Osteoblast (primary cell): ENCODE measurements around the gene SZT2. TPM values are rescaled to one million over a fixed set of nuclear protein-coding genes. Genes with fewer than 3 reads are reported as not detected.

ENCODE experiments used
- DNase-seq: peaks from one replicate; pipeline ENCODE4 v3.0.0; 2011; ENCODE audit warnings: low spot score, mixed read lengths; ENCODE audit not compliant: insufficient read length; ENCODE audit errors: missing footprints
- H2AFZ ChIP-seq: 2 replicates; pipeline ENCODE4 v1.6.0; 2011; ENCODE audit warnings: mild to moderate bottlenecking, low read length
- H3K27ac ChIP-seq: 2 replicates; pipeline ENCODE4 v1.5.1; 2011; ENCODE audit warnings: mild to moderate bottlenecking, low read depth, low read length, moderate library complexity
- H3K27me3 ChIP-seq: 2 replicates; pipeline ENCODE4 v1.6.0; 2012; ENCODE audit warnings: mild to moderate bottlenecking, control low read depth, inconsistent platforms, low read length, moderate library complexity; ENCODE audit not compliant: insufficient read depth
- H3K36me3 ChIP-seq: 2 replicates; pipeline ENCODE4 v1.5.1; 2011; ENCODE audit warnings: mild to moderate bottlenecking, low read length, control low read depth, moderate library complexity; ENCODE audit not compliant: insufficient read depth
- H3K4me1 ChIP-seq: 2 replicates; pipeline ENCODE4 v1.5.1; 2011; ENCODE audit warnings: mild to moderate bottlenecking, low read length, control low read depth, moderate library complexity; ENCODE audit not compliant: insufficient read depth
- H3K4me2 ChIP-seq: 2 replicates; pipeline ENCODE4 v1.6.0; 2011; ENCODE audit warnings: mild to moderate bottlenecking, low read length; ENCODE audit not compliant: insufficient read depth
- H3K4me3 ChIP-seq: fragments of 200-600 bp; sonication (generic); 3 replicates; pipeline ENCODE4 v1.5.1; 2012; ENCODE audit warnings: mild to moderate bottlenecking, low read length, inconsistent platforms; ENCODE audit not compliant: insufficient read depth
- H3K79me2 ChIP-seq: 2 replicates; pipeline ENCODE4 v1.6.0; 2012; ENCODE audit warnings: mild to moderate bottlenecking, low read length, control low read depth, inconsistent platforms; ENCODE audit not compliant: insufficient read depth
- H3K9me3 ChIP-seq: 2 replicates; pipeline ENCODE4 v1.5.1; 2011; ENCODE audit warnings: low read depth, low read length, control low read depth
- H4K20me1 ChIP-seq: 2 replicates; pipeline ENCODE4 v1.6.0; 2012; ENCODE audit warnings: mild to moderate bottlenecking, low read length, control low read depth; ENCODE audit not compliant: insufficient read depth
- total RNA-seq: library from RNA; depleted of rRNA; stranded (reverse); fragments of >200 nt; gene quantifications from 2 replicates; pipeline ENCODE4 v1.2.3, GENCODE V29; 2012
- TF ChIP-seq, protein P1 (sequence below): IDR thresholded peaks from 2 replicates; pipeline ENCODE4 v1.5.1; 2011; ENCODE audit warnings: mild to moderate bottlenecking, low read depth, low read length, moderate library complexity; ENCODE audit errors: extremely low read depth

Gene SZT2
- total RNA-seq, 1 donor, result 42.0 TPM

DNA sequence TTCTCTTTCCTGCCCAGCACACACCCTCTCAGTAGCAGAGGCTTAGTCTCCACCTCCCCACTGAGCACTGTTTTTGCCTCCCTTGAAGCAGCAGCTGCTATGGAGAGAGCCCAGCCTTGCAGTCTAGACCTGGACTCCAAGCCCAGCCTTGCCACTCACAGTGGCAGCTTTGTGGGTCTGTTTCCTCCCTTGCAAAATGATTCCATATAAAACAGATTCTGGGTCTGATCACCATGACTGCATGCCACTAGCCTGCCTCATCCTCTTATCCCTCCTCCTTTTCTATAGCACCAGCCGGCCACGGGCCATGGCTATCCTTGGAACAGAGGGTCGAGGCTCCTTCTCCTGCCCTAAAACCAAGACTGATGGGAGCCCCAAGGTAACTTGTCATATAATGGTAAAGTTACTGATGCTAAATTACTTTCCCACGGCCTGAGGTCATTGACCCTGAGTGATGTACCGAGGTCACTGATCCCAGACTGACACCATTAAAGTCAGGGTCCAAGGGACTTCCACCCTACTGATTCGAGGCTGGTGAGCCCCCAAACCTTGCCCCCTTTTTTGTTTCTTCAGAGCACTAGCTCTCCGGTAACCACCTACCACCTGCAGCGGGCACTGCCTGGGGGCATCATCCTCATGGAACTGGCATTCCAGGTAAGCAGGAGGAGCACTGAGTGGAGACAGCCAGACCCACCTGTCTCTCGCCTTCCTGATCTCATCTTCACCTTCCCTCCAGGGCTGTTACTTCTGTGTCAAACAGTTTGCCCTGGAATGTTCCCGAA lies 56.1 kb downstream of the SZT2 start:
- no peaks in the 10 kb centered on the region for H3K4me1 ChIP-seq
- no peaks in the 10 kb centered on the region for H4K20me1 ChIP-seq
- H2AFZ ChIP-seq, result no peak overlapping the region
- TF ChIP-seq, protein P1, sequence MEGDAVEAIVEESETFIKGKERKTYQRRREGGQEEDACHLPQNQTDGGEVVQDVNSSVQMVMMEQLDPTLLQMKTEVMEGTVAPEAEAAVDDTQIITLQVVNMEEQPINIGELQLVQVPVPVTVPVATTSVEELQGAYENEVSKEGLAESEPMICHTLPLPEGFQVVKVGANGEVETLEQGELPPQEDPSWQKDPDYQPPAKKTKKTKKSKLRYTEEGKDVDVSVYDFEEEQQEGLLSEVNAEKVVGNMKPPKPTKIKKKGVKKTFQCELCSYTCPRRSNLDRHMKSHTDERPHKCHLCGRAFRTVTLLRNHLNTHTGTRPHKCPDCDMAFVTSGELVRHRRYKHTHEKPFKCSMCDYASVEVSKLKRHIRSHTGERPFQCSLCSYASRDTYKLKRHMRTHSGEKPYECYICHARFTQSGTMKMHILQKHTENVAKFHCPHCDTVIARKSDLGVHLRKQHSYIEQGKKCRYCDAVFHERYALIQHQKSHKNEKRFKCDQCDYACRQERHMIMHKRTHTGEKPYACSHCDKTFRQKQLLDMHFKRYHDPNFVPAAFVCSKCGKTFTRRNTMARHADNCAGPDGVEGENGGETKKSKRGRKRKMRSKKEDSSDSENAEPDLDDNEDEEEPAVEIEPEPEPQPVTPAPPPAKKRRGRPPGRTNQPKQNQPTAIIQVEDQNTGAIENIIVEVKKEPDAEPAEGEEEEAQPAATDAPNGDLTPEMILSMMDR, result no peak
- no peak overlapping the region for H3K4me2 ChIP-seq
- H3K79me2 ChIP-seq, result no peaks in the 10 kb centered on the region
- no peaks in the 10 kb centered on the region for H3K9me3 ChIP-seq
- H3K36me3 ChIP-seq, result peaks cover 87% of the 10 kb centered on the region
- no peak overlapping the region for H3K4me3 ChIP-seq
- DNase-seq, result peak; percentile 81
- no peaks in the 10 kb centered on the region for H3K27me3 ChIP-seq
- peak overlapping the region; percentile 16 for H3K27ac ChIP-seq

DNA sequence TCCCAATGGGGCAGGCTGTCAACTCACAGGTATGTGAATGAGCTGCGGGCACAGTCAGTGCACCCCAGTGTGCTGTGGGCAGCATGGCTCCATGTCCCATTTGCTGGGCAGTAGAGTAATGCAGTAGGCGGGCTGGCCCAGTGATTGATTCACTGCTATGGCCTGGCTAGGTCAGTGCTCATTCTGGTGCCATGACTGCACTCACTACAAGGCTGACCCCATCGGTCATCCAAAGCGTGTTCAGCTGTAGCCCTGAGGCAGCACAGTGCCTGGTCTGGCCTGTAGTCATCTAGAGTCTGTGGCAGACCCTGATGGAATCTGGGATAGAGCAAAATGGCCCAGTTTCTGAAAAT lies 56.7 kb downstream of the SZT2 start:
- TF ChIP-seq, protein P1, result no peak
- Histone ChIP-seq H3K4me3 (no peak overlapping the region), H3K27ac (no peak overlapping the region), H3K4me1 (no peaks in the 10 kb centered on the region), H3K27me3 (no peaks in the 10 kb centered on the region), H3K9me3 (no peaks in the 10 kb centered on the region), H3K79me2 (no peaks in the 10 kb centered on the region), H2AFZ (no peak overlapping the region), H3K4me2 (no peak overlapping the region), H4K20me1 (no peaks in the 10 kb centered on the region), H3K36me3 (peaks cover 88% of the 10 kb centered on the region)
- DNase-seq, result no peak

DNA sequence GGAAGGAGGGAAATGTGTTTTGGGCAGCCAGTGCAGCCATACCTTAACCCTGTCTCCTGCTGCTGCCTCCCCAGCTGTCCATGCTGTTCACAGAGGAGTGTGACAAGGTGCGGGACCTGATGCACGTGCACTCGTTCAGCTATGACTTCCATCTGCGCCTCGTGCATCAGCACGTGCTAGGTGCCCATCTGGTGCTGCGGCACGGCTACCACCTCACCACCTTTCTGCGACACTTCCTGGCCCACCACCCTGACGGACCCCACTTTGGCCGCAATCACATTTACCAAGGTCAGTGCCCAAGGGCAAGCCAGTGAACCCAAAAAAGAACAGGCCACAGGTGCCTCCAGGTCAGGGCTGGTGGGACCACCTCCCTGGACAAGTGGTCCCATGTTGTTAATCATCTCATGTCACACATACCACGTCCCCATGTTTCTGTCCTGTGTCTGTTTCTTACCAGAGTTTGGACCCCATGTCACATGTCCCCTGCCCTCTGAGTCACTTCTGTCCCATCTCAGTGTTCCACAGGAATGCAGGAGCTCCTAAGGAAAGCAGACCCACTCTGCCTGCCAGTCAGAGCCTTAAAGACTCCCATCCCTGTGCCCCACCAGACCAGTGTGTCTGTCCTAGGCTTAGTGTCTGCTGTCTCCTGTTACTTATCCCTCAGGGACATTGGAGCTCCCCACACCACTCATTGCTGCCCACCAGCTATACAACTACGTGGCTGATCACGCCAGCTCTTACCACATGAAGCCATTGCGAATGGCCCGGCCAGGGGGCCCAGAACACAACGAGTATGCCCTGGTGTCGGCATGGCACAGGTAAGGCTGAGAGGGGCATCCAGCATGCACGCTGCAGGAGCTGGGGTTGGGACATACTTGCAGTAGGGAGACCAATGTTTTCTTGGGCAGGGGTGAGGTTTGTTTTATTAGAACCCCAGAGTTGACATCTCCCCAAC lies 57.5 kb downstream of the SZT2 start:
- Histone ChIP-seq H3K79me2 (peaks cover 5% of the 10 kb centered on the region), H3K4me2 (no peak overlapping the region), H3K9me3 (no peaks in the 10 kb centered on the region), H4K20me1 (no peaks in the 10 kb centered on the region), H3K4me3 (no peak overlapping the region), H2AFZ (no peak overlapping the region), H3K4me1 (no peaks in the 10 kb centered on the region), H3K27ac (no peak overlapping the region), H3K27me3 (no peaks in the 10 kb centered on the region), H3K36me3 (peaks cover 90% of the 10 kb centered on the region)
- DNase-seq, result no peak
- TF ChIP-seq, protein P1, result no peak
